Ectodermal cell (in vitro differentiated cells): ENCODE measurements around the gene MYO1C.

Experiments used
- H3K27ac ChIP-seq: 2 replicates; pipeline ENCODE4 v1.7.0; 2013; ENCODE audit warnings: mild to moderate bottlenecking, low read depth, low read length; ENCODE audit not compliant: insufficient read depth, poor library complexity, severe bottlenecking
- H3K27me3 ChIP-seq: 2 replicates; pipeline ENCODE4 v1.7.0; 2013; ENCODE audit warnings: mild to moderate bottlenecking, low read length; ENCODE audit not compliant: insufficient read depth, control insufficient read depth, poor library complexity, severe bottlenecking
- H3K36me3 ChIP-seq: one replicate; pipeline ENCODE4 v1.7.0; 2013; ENCODE audit warnings: low read length; ENCODE audit not compliant: control insufficient read depth, insufficient read depth
- H3K4me1 ChIP-seq: one replicate; pipeline ENCODE4 v1.7.0; 2013; ENCODE audit warnings: low read length; ENCODE audit not compliant: control insufficient read depth, insufficient read depth
- H3K4me3 ChIP-seq: 2 replicates; pipeline ENCODE4 v1.7.0; 2013; ENCODE audit warnings: low read depth, low read length, control low read depth; ENCODE audit not compliant: insufficient read depth
- H3K9me3 ChIP-seq: 2 replicates; pipeline ENCODE4 v1.7.0; 2013; ENCODE audit warnings: mild to moderate bottlenecking, low read length, moderate library complexity; ENCODE audit not compliant: control insufficient read depth
- WGBS, 2 experiments: methylation state at CpG; one replicate each; pipeline ENCODE4 v1.1.7; 2013; ENCODE audit warnings: missing lambda C conversion rate in 2 of 2; 5-methylcytosine and 5-hydroxymethylcytosine counted together

Gene MYO1C

GRCh38 chr17:1521086-1521640 lies 28.7 kb upstream of the MYO1C start:
- Histone ChIP-seq H3K9me3 (no peaks in the 10 kb centered on the region), H3K4me3 (no peak overlapping the region), H3K27me3 (no peaks in the 10 kb centered on the region), H3K27ac (no peak overlapping the region), H3K4me1 (peaks cover 3% of the 10 kb centered on the region), H3K36me3 (peaks cover 3% of the 10 kb centered on the region)
- WGBS, 2 experiments, result 95% methylated on average over 9 to 10 of the region's 10 CpGs

GRCh38 chr17:1519678-1520077 lies 27.2 kb upstream of the MYO1C start:
- peaks cover 7% of the 10 kb centered on the region for H3K4me1 ChIP-seq

GRCh38 chr17:1518410-1518809 lies 25.9 kb upstream of the MYO1C start:
- 91 to 94% methylated on average over 2 of the region's 2 CpGs for WGBS, 2 experiments
- Histone ChIP-seq H3K27ac (no peak overlapping the region), H3K36me3 (peaks cover 3% of the 10 kb centered on the region)

More at GRCh38 chr17:1519678-1520077, 27.2 kb upstream of the MYO1C start:
- H3K27me3 ChIP-seq, result no peaks in the 10 kb centered on the region
- H3K9me3 ChIP-seq, result no peaks in the 10 kb centered on the region
- no peak overlapping the region for H3K4me3 ChIP-seq
- H3K36me3 ChIP-seq, result peaks cover 3% of the 10 kb centered on the region
- H3K27ac ChIP-seq, result no peak overlapping the region
- 90 to 94% methylated on average over 7 of the region's 7 CpGs for WGBS, 2 experiments

GRCh38 chr17:1516388-1517161 lies 24.1 kb upstream of the MYO1C start, which contains the start of gene INPP5K:
Gene INPP5K (minus strand): TSS chr17:1516612. CDS start chr17:1516499, 113 bp downstream.
- H3K4me3 ChIP-seq, result peak within 1 kb of the TSS; percentile 73
- WGBS, 2 experiments, result 0% methylated on average over 91 of the region's 91 CpGs
- H3K4me1 ChIP-seq, result peaks cover 7% of the 10 kb centered on the region
- no peaks in the 10 kb centered on the region for H3K9me3 ChIP-seq
- H3K36me3 ChIP-seq, result peaks cover 2% of the 10 kb centered on the region
- no peaks in the 10 kb centered on the region for H3K27me3 ChIP-seq
- peak within 1 kb of the TSS; percentile 77 for H3K27ac ChIP-seq

More at GRCh38 chr17:1518410-1518809, 25.9 kb upstream of the MYO1C start:
- Histone ChIP-seq H3K27me3 (no peaks in the 10 kb centered on the region), H3K4me1 (peaks cover 7% of the 10 kb centered on the region), H3K9me3 (no peaks in the 10 kb centered on the region), H3K4me3 (no peak overlapping the region)

GRCh38 chr17:1515640-1516387 lies 23.3 kb upstream of the MYO1C start:
- peak overlapping the region; percentile 53 for H3K27ac ChIP-seq
- H3K4me1 ChIP-seq, result peaks cover 7% of the 10 kb centered on the region
- no peaks in the 10 kb centered on the region for H3K9me3 ChIP-seq
- no peaks in the 10 kb centered on the region for H3K27me3 ChIP-seq
- peak overlapping the region; percentile 73 for H3K4me3 ChIP-seq
- WGBS, 2 experiments, result 2 to 3% methylated on average over 31 of the region's 31 CpGs
- H3K36me3 ChIP-seq, result no peaks in the 10 kb centered on the region

GRCh38 chr17:1512351-1512750 lies 19.9 kb upstream of the MYO1C start:
- Histone ChIP-seq H3K9me3 (no peaks in the 10 kb centered on the region), H3K4me3 (no peak overlapping the region), H3K27me3 (no peaks in the 10 kb centered on the region), H3K36me3 (no peaks in the 10 kb centered on the region), H3K4me1 (peaks cover 4% of the 10 kb centered on the region), H3K27ac (no peak overlapping the region)
- WGBS, 2 experiments, result 92% methylated on average over 2 of the region's 2 CpGs

- H3K4me1 ChIP-seq, result peaks cover 7% of the 10 kb centered on the region
- H3K27ac ChIP-seq, result no peak overlapping the region
- WGBS, 2 experiments, result 72 to 75% methylated on average over 7 of the region's 7 CpGs
- no peaks in the 10 kb centered on the region for H3K36me3 ChIP-seq
- no peaks in the 10 kb centered on the region for H3K9me3 ChIP-seq
- H3K4me3 ChIP-seq, result no peak overlapping the region
- no peaks in the 10 kb centered on the region for H3K27me3 ChIP-seq
Observed at GRCh38 chr17:1511756-1512321, 19.4 kb upstream of the MYO1C start.

- Histone ChIP-seq H3K27me3 (no peaks in the 10 kb centered on the region), H3K9me3 (no peaks in the 10 kb centered on the region), H3K27ac (no peak overlapping the region), H3K4me1 (peaks cover 8% of the 10 kb centered on the region), H3K36me3 (no peaks in the 10 kb centered on the region), H3K4me3 (no peak overlapping the region)
- WGBS, 2 experiments, result 90 to 91% methylated on average over 11 of the region's 11 CpGs
Observed at GRCh38 chr17:1511290-1511689, 18.8 kb upstream of the MYO1C start.

GRCh38 chr17:1509290-1509881 lies 16.9 kb upstream of the MYO1C start:
- H3K27me3 ChIP-seq, result no peaks in the 10 kb centered on the region

More at GRCh38 chr17:1509290-1509881, 16.9 kb upstream of the MYO1C start:
- H3K36me3 ChIP-seq, result no peaks in the 10 kb centered on the region
- WGBS, 2 experiments, result 91 to 94% methylated on average over 7 of the region's 7 CpGs
- H3K4me3 ChIP-seq, result no peak overlapping the region
- peaks cover 4% of the 10 kb centered on the region for H3K4me1 ChIP-seq
- H3K9me3 ChIP-seq, result no peaks in the 10 kb centered on the region
- H3K27ac ChIP-seq, result no peak overlapping the region
